Measurements from ENCODE around the gene CRELD2.

- TF ChIP-seq POLR2A (IDR thresholded peaks at IDR 0.05; ENCODE audit: low read depth, low read length) (no peak), TAF1 (IDR thresholded peaks at IDR 0.05; ENCODE audit: low read depth, low read length) (no peak), POLR2AphosphoS5 (IDR thresholded peaks at IDR 0.05; ENCODE audit: low read depth, low read length) (no peak), PAX5 (IDR thresholded peaks at IDR 0.05; ENCODE audit: insufficient read depth, low read length, severe bottlenecking) (no peak), SPI1 (IDR thresholded peaks at IDR 0.05; ENCODE audit: low read depth, low read length) (no peak)
Observed at GRCh38 chr22:49883294-49883640, 35.2 kb upstream of the CRELD2 start.

Data from GM12891 (cell line).